ENCODE measurements around the gene GOLPH3L.
"Not testable (repeated sequence)": the region's sequence is repeated elsewhere in the genome, so short reads cannot be mapped to it uniquely, and the experiment has no call there.

The GOLPH3L gene

DNA sequence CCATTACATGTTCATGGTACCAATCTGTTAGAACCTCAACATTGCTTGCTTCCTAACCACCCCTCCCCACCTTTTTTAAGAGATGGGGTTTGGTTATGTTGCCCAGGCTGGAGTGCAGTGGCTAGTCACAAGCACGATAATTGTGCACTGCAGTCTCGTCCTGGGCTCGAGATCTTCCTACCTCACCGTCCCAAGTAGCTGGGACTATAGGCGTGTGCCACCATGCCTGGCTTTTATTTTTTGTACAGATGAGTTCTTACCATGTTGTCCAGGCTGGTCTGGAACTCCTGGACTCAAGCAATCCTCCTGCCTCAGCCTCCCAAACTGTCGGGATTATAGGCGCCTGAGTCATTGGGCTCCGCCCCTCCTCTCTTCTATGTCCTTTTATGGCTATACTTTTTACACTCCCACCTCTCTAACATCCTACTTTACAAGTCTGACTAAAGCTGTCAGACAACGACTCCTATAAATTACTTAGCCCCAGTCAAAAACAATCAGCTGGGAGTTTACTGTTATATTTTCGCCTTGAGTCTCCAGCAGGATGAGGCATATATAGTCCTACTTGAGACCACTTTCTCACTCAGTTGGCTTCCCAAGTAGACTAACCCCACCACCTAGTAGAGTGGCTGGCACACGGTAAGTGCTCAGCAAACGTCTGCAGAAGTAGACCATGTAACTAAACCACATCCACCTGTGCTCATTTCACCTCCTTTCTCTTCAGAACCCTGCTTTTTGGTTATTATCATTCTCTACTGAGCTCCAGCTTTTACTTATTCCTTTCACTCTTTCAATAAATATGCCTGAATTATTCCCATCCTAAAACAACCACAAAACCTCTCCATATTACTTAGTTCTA, 81.4 kb downstream of the GOLPH3L start:
- DNase-seq (ENCODE audit: low spot score): no peak

DNA sequence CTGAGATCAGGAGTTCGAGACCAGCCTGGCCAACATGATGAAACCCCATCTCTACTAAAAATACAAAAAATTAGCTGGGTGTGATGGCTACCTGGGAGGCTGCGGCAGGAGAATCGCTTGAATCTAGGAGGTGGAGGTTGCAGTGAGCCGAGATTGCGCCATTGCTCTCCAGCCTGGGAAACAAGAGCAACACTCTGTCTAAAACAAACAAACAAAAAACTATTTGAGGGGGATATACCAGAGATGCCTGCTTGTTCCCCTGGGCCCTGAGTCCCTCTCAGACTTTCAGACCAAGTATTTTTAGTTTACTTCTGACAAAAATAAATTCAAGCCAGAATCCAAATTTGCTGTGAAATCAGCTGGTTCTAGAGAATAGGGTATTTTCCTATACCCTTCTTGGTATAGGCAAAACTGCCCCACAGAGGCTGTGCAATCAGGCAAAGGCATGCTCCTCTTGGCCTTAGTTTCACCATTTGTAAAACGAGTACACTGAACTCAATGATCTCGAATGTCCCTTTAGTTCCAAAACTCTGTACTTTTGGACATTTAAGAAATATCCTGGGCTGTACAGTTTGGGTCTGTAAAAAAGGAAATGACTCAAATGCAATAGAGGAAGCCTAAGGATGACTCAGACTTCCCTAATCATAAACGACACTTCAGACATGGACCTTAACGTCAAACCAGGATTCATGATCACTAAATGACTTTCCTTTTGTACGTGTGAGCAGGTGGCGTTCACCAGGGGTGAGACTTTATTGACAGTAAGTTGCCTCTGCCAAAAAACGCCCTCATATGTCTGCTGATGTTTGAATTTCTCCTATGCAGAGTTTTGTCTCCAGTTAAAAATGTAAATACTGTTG, 83.7 kb downstream of the GOLPH3L start:
- DNase-seq (ENCODE audit: low spot score): no peak

DNA sequence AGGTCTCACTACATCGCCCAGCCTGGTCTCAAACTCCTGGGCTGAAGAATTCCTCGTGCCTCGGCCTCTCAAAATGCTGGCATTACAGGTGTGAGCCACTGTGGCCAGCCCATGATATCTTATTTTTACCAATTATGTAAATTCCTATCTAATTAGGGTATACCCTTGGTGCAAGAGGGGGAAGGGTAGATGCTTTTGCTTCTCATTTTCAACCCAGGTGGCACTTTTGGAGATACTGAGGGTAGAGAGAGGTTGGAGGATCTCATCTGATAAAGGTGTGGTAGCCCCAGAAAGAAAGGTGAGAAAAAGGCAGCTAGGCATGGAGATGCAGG, 85.0 kb downstream of the GOLPH3L start:
- no peak for DNase-seq (ENCODE audit: low spot score)

DNA sequence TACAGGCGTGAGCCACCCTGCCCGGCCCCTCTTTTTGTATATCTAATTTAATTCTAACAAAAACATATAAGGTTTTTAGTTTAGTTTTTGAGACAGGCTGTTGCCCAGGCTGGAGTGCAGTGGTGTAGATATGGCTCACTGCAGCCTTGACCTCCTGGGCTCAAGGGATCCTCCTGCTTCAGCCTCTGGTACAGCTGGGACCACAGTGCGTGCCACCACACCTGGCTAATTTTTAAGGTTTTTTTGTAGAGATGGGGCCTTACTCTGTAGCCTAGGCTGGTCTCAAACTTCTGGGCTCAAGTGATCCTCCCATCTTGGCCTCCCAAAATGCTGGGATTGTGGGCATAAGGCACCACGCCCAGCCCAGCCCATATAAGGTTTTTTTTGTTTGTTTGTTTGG, 86.4 kb downstream of the GOLPH3L start:
- DNase-seq (ENCODE audit: low spot score): no peak

DNA sequence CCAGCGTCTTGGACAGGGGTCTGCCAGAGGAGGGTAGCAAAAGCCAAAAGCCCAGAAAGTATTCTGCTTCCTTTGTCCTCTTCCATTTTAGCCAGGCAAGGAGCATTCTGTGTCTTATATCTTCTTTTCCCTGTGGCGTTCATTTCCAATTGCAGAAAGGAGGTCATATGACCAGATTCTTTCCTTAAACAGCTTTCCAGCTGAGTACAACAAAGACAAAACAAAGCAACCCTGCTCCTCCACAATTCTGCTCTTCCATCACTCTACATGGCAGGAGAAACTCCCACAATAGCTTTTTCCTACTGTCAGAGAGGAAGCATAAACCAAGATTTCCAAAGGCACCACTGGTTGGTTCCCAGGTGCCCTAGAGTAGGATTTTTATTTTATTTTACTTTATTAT, 87.2 kb downstream of the GOLPH3L start:
- no peak for DNase-seq (ENCODE audit: low spot score)

DNA sequence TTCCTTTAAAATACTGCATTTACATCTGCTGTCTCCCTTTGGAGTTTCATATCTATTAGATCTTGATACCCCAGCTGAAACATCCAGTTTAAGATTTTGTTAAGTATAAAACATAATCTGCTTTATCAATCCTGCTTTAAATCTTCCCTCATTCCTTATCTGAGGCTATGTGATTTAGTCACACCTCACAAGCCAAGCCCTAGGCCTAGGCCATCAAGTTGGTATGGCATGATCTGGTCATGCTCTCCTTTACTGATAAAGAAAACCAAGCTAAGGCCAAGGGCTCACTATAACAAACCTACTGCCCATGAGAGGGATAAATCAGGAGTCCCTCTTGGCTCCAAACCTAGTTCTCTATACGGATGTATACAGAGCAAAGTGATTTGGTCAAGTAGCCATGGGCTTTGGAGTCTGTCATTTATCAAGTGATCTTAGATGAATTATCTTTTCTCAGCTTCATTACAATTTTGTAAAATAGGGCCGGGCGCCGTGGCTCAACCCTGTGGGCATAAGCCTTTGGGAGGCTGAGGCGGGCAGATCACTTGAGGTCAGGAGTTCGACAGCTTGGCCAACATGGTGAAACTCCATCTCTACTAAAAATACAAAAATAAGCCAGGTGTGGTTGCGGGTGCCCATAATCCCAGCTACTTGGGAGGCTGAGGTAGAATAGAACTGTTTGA, 90.4 kb downstream of the GOLPH3L start:
- DNase-seq (ENCODE audit: low spot score): no peak

DNA sequence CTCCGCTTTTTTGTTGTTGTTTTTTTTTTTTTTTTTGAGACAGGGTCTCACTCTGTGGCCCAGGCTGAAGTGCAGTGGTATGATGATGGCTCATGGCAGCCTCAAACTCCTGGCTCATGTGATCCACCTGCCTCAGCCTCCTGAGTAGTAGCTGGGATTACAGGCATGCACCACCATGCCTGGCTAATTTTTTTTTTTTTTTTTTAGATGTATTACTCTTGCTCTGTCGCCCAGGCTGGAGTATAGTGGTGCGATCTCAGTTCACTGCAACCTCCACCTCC, 91.6 kb downstream of the GOLPH3L start:
- not testable (repeated sequence) for DNase-seq (ENCODE audit: low spot score)

DNA sequence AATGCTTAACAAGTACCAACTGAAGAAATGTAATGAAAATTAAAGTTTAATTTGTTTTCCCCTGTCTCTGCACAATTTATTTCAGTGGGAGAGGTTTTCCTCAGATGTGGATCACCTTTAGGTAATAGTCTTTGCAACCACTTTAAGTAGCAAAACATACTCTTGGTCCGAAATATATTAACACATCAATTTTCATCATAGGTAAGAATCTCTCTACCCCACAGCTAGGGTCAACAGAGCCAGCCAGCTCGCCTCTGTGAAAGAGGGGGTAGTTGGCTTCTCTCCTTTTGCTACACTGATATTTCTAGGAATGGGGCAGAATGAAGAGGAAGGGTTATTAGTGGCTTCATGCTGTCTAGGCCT, 92.7 kb downstream of the GOLPH3L start:
- no peak for DNase-seq (ENCODE audit: low spot score)

DNA sequence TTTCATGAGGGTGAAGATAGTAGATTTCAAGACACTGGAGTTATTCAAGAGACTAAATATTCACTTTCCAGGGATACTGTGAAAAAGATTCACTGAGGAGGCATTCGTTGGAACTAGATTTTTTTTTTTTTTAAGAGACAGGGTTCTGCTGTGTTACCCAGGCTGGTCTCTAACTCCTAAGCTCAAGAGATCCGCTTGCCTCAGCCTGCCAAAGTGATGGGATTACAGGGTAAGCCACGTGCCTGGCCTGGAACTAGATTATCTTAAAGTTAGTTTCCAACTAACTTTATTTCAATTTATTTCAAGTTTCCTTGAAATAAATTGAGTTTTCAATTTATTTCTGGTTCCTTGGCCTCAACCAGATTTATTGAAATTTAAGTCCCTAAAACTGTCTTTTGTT, 93.2 kb downstream of the GOLPH3L start:
- no peak for DNase-seq (ENCODE audit: low spot score)

DNA sequence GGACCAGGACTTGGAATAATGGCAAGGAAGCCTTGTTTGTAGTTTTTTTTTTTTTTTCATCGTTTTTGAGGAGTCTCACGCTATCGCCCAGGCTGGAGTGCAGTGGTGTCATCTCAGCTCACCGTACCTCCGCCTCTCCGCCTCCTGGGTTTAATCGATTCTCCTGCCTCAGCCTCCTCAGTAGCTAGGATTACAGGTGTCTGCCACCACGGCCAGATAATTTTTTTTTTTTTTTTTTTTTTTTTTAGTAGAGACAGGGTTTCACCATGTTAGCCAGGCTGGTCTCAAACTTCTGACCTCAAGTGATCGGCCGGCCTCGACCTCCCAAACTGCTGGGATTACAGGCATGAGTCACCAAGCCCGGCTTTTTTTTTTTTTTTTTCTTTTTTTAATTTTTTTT, 94.6 kb downstream of the GOLPH3L start:
- not testable (repeated sequence) for DNase-seq (ENCODE audit: low spot score)

DNA sequence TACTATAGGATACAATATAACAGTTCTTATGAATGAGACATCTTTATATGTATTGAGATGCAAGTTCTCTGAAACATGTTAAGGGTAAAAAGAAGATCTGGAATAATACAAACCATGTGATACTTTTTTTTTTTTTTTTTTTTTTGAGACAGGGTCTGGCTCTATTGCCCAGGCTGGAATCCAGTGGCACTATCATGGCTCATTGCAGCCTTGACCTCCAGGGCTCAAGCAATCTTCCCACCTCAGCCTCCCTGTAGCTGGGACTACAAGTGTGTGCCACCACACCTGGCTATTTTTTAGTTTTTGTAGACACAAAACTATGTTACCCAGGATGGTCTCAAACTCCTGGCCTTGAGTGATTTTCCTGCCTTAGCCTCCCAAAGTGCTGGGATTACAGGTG, 95.4 kb downstream of the GOLPH3L start:
- DNase-seq (ENCODE audit: low spot score): no peak

DNA sequence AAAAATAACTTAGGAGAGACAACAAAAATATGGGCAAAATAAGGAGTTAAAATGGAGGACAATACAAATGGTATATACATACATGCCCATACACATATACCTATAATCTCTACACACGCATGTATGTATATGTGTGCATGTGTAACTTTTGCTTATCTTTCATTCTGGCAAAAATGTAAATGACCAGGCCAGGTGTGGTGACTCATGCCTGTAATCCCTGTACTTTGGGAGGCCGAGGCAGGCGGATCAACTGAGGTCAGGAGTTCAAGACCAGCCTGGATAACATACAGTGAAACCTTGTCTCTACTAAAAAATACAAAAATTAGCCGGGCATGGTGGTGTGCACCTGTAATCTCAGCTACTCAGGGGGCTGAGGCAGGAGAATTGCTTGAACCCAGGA, 98.6 kb downstream of the GOLPH3L start:
- not testable (repeated sequence) for DNase-seq (ENCODE audit: low spot score)

DNA sequence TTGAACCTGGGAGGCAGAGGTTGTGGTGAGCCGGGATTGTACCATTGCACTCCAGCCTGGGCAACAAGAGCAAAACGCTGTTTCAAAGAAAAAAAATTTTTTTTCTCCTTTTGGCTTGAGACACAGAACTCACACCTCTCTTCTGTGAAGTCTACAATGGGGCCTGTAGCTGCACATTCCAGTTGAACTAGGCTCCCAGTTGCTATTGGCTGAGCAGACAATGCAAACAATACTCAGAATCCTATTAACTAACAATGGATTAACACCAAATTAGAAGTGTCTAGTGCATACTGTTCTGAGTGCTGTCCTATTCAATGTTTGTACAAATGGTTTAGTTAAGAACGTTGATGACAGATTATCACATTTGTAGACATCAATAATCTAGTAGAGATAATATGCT, 100.0 kb downstream of the GOLPH3L start:
- DNase-seq (ENCODE audit: low spot score): no peak

Data from left forelimb (tissue), 1 donor.